Fibroblast of lung (primary cell): ENCODE results near the gene CREM. TPM values are rescaled to one million over a fixed set of nuclear protein-coding genes. Genes with fewer than 3 reads are reported as not detected.

Experiments used
- DNase-seq, 2 donors: peaks; one replicate each; pipeline versions ENCODE4 v3.0.0 to v3.0.0-alpha.2; 2010; ENCODE audit warnings: low read depth in 2 of 2
- H2AFZ ChIP-seq: 2 replicates; pipeline ENCODE4 v1.5.1; 2012; ENCODE audit warnings: low read length, control low read depth, inconsistent platforms
- H3K27ac ChIP-seq: 2 replicates; pipeline ENCODE4 v1.5.1; 2011; ENCODE audit warnings: low read length, control low read depth; ENCODE audit not compliant: insufficient read depth
- H3K27me3 ChIP-seq: 2 replicates; pipeline ENCODE4 v1.5.1; 2011; ENCODE audit warnings: mild to moderate bottlenecking, low read length; ENCODE audit not compliant: control insufficient read depth, insufficient read depth
- H3K36me3 ChIP-seq: 2 replicates; pipeline ENCODE4 v1.5.1; 2011; ENCODE audit warnings: low read length; ENCODE audit not compliant: control insufficient read depth, insufficient read depth
- H3K4me1 ChIP-seq: 2 replicates; pipeline ENCODE4 v1.5.1; 2011; ENCODE audit warnings: low read length; ENCODE audit not compliant: control insufficient read depth, insufficient read depth; ENCODE audit errors: extremely low read depth
- H3K4me2 ChIP-seq: 2 replicates; pipeline ENCODE4 v1.5.1; 2011; ENCODE audit warnings: low read length, control low read depth; ENCODE audit not compliant: insufficient read depth; ENCODE audit errors: extremely low read depth
- H3K4me3 ChIP-seq, 4 experiments: fragments of 200-600 bp in 1 of 4; sonication (generic) in 1 of 4; replicated peaks in 1 of 4; 2 replicates each; pipeline ENCODE4 v1.5.1; 2011 to 2016; ENCODE audit warnings: low read length in 4 of 4, low read depth in 3 of 4, mild to moderate bottlenecking in 3 of 4, control low read depth in 2 of 4, inconsistent platforms in 1 of 4, mixed read lengths in 1 of 4; ENCODE audit not compliant: insufficient read depth in 1 of 4; ENCODE audit errors: control extremely low read depth in 1 of 4
- H3K79me2 ChIP-seq: 2 replicates; pipeline ENCODE4 v1.5.1; 2012; ENCODE audit warnings: mild to moderate bottlenecking, low read length, inconsistent platforms; ENCODE audit not compliant: control insufficient read depth, insufficient read depth
- H3K9ac ChIP-seq: 2 replicates; pipeline ENCODE4 v1.5.1; 2011; ENCODE audit warnings: mild to moderate bottlenecking, low read length, control low read depth; ENCODE audit not compliant: insufficient read depth
- H3K9me3 ChIP-seq: 2 replicates; pipeline ENCODE4 v1.5.1; 2012; ENCODE audit warnings: low read depth, low read length; ENCODE audit not compliant: control insufficient read depth, insufficient read depth
- H4K20me1 ChIP-seq: 2 replicates; pipeline ENCODE4 v1.5.1; 2011; ENCODE audit warnings: low read length; ENCODE audit not compliant: control insufficient read depth, insufficient read depth; ENCODE audit errors: extremely low read depth
- CTCF ChIP-seq, 2 donors: IDR thresholded peaks in 1 of 2; conservative IDR thresholded peaks in 1 of 2; 1 replicate in 1 of 2; 2 replicates in 1 of 2; pipeline ENCODE4 v1.5.1; 2011 to 2012; ENCODE audit warnings: low read length in 2 of 2, control low read depth in 1 of 2, inconsistent platforms in 1 of 2, low read depth in 1 of 2, mild to moderate bottlenecking in 1 of 2
- EZH2 ChIP-seq: IDR thresholded peaks from 2 replicates; pipeline ENCODE4 v1.5.1; 2012; ENCODE audit warnings: low read length, control low read depth, mild to moderate bottlenecking; ENCODE audit errors: missing control alignments
- polyA plus RNA-seq, 2 donors: library from polyadenylated mRNA; depleted of rRNA in 1 of 2; stranded (reverse) in 1 of 2; unstranded in 1 of 2; fragments of >200 nt; gene quantifications; 2 replicates each; pipeline ENCODE4 v1.2.1, GENCODE V29; 2011 to 2012; ENCODE audit warnings: missing spikeins in 1 of 2
- total RNA-seq: library from RNA; depleted of rRNA; stranded (reverse); fragments of >200 nt; gene quantifications from 2 replicates; pipeline ENCODE4 v1.2.1, GENCODE V29; 2014

CREM gene
- total and polyA plus RNA-seq, 2 donors (not counting 1 experiment from before 2014, with no cell fraction given), result 29.9 to 32.1 TPM

- Histone ChIP-seq H3K27ac (no peak overlapping the region), H3K27me3 (no peaks in the 10 kb centered on the region), H3K9ac (no peak overlapping the region), H3K36me3 (no peaks in the 10 kb centered on the region), H3K9me3 (no peaks in the 10 kb centered on the region), H3K79me2 (no peaks in the 10 kb centered on the region), H3K4me1 (no peaks in the 10 kb centered on the region), H2AFZ (no peak overlapping the region), H4K20me1 (no peaks in the 10 kb centered on the region), H3K4me3 (no peak overlapping the region), H3K4me2 (no peak overlapping the region)
- TF ChIP-seq EZH2, result no peak
- no peak for TF ChIP-seq CTCF (conservative IDR thresholded peaks at IDR 0.05 in 1 of 2, IDR thresholded peaks at IDR 0.05 in 1 of 2; ENCODE audit: low read depth in 1 of 2, low read length in 2 of 2)
- DNase-seq, result no peak
Measured at GRCh38 chr10:35244549-35244948, 117.9 kb downstream of the CREM start.

- no peaks in the 10 kb centered on the region for H4K20me1 ChIP-seq
- no peak overlapping the region for H3K27ac ChIP-seq
- H3K27me3 ChIP-seq, result no peaks in the 10 kb centered on the region
- H3K9ac ChIP-seq, result no peak overlapping the region
- no peak overlapping the region for H3K4me3 ChIP-seq
- H3K4me2 ChIP-seq, result no peak overlapping the region
- no peak for DNase-seq
- H2AFZ ChIP-seq, result no peak overlapping the region
- no peaks in the 10 kb centered on the region for H3K79me2 ChIP-seq
- no peak for TF ChIP-seq EZH2
- no peak for TF ChIP-seq CTCF (conservative IDR thresholded peaks at IDR 0.05 in 1 of 2, IDR thresholded peaks at IDR 0.05 in 1 of 2; ENCODE audit: low read depth in 1 of 2, low read length in 2 of 2)
- no peaks in the 10 kb centered on the region for H3K4me1 ChIP-seq
- no peaks in the 10 kb centered on the region for H3K9me3 ChIP-seq
- no peaks in the 10 kb centered on the region for H3K36me3 ChIP-seq
Measured at GRCh38 chr10:35246770-35247343, 120.2 kb downstream of the CREM start.

GRCh38 chr10:35251373-35252100 is 124.9 kb downstream of the CREM start:
- no peak for TF ChIP-seq CTCF (conservative IDR thresholded peaks at IDR 0.05 in 1 of 2, IDR thresholded peaks at IDR 0.05 in 1 of 2; ENCODE audit: low read depth in 1 of 2, low read length in 2 of 2)
- no peak for TF ChIP-seq EZH2
- DNase-seq, result no peak

More at GRCh38 chr10:35251373-35252100, 124.9 kb downstream of the CREM start:
- H3K4me3 ChIP-seq, result no peak overlapping the region
- no peak overlapping the region for H2AFZ ChIP-seq
- H3K27ac ChIP-seq, result no peak overlapping the region
- H3K9ac ChIP-seq, result no peak overlapping the region
- no peaks in the 10 kb centered on the region for H3K79me2 ChIP-seq
- H3K36me3 ChIP-seq, result no peaks in the 10 kb centered on the region
- H3K4me2 ChIP-seq, result no peak overlapping the region
- H3K9me3 ChIP-seq, result no peaks in the 10 kb centered on the region
- H3K27me3 ChIP-seq, result no peaks in the 10 kb centered on the region
- H3K4me1 ChIP-seq, result no peaks in the 10 kb centered on the region
- H4K20me1 ChIP-seq, result no peaks in the 10 kb centered on the region
